Endothelial cell of umbilical vein (primary cell): Measurements from ENCODE around the gene PXN. TPM values are rescaled to one million over a fixed set of nuclear protein-coding genes. Genes with fewer than 3 reads are reported as not detected.
"Not testable (repeated sequence)": the region's sequence is repeated elsewhere in the genome, so short reads cannot be mapped to it uniquely, and the experiment has no call there.

Experiments
- BruUV-seq: library from RNA; stranded (reverse); fragments of 400-500 nt; replicated peaks from 2 replicates; lab custom pipeline; 2021; lab: Mats Ljungman, UMichigan
- CTCF ChIA-PET: fragments of 300-600, 350-600 bp; sonication (Branson Sonifier 250); formaldehyde crosslinking; loops from one replicate; lab custom pipeline; 2021; ENCODE audit warnings: antibody characterized with exemption, inconsistent platforms; lab: Charles Lee
- POLR2A ChIA-PET: fragments of 300-600, 350-600 bp; sonication (Branson Sonifier 250); formaldehyde crosslinking; loops from one replicate; lab custom pipeline; 2021; ENCODE audit warnings: antibody characterized with exemption, inconsistent platforms; lab: Charles Lee
- DNase-seq: peaks from one replicate; pipeline ENCODE4 v3.0.0-alpha.2; 2011; ENCODE audit warnings: low read depth, low spot score
- FAIRE-seq: peaks from 2 replicates; lab custom pipeline; 2011; peaks lifted over from hg19 to GRCh38; lab: Jason Lieb, UNC
- H2AFZ ChIP-seq: 2 replicates; pipeline ENCODE4 v1.6.0; 2012; ENCODE audit warnings: low read depth, low read length, control low read depth, inconsistent platforms
- H3K27ac ChIP-seq: 2 replicates; pipeline ENCODE4 v1.5.1; 2011; ENCODE audit warnings: low read depth, mild to moderate bottlenecking, control low read depth, low read length, moderate library complexity; ENCODE audit not compliant: insufficient read depth
- H3K27me3 ChIP-seq, 2 experiments: 2 replicates each; pipeline versions ENCODE4 v1.6.0 to v1.6.1; 2011; ENCODE audit warnings: low read length in 2 of 2, mixed read lengths in 1 of 2; ENCODE audit not compliant: control insufficient read depth in 2 of 2, insufficient read depth in 2 of 2
- H3K36me3 ChIP-seq, 2 experiments: 2 replicates in 1 of 2; 3 replicates in 1 of 2; pipeline ENCODE4 v1.5.1; 2011; ENCODE audit warnings: low read length in 2 of 2, mild to moderate bottlenecking in 1 of 2, moderate library complexity in 1 of 2; ENCODE audit not compliant: control insufficient read depth in 2 of 2, insufficient read depth in 2 of 2; ENCODE audit errors: extremely low read depth in 1 of 2
- H3K4me1 ChIP-seq: 3 replicates; pipeline ENCODE4 v1.5.1; 2011; ENCODE audit warnings: mild to moderate bottlenecking, low read length; ENCODE audit not compliant: control insufficient read depth, insufficient read depth; ENCODE audit errors: extremely low read depth
- H3K4me2 ChIP-seq: 2 replicates; pipeline ENCODE4 v1.6.1; 2011; ENCODE audit warnings: low read length, control low read depth, mixed read lengths; ENCODE audit not compliant: insufficient read depth
- H3K4me3 ChIP-seq, 3 experiments: fragments of 200-600 bp in 1 of 3; sonication (generic), shearing (Covaris generic) in 1 of 3; replicated peaks in 1 of 3; 2 replicates each; pipeline ENCODE4 v1.5.1; 2011 to 2016; ENCODE audit warnings: control low read depth in 3 of 3, low read length in 3 of 3, mild to moderate bottlenecking in 2 of 3, inconsistent platforms in 1 of 3, low read depth in 1 of 3, moderate library complexity in 1 of 3; ENCODE audit not compliant: insufficient read depth in 1 of 3
- H3K79me2 ChIP-seq: 2 replicates; pipeline ENCODE4 v1.6.0; 2012; ENCODE audit warnings: low read length, inconsistent platforms; ENCODE audit not compliant: control insufficient read depth, insufficient read depth
- H3K9ac ChIP-seq: replicated peaks from 2 replicates; pipeline ENCODE3; 2011; ENCODE audit warnings: low read length, control low read depth; ENCODE audit not compliant: insufficient read depth; ENCODE audit errors: extremely low read depth
- H3K9me1 ChIP-seq: replicated peaks from 3 replicates; pipeline ENCODE4 v1.6.0; 2011; ENCODE audit warnings: mild to moderate bottlenecking, low read length; ENCODE audit not compliant: control insufficient read depth, insufficient read depth; ENCODE audit errors: extremely low read depth
- H3K9me3 ChIP-seq: replicated peaks from 2 replicates; pipeline ENCODE4 v1.5.1; 2012; ENCODE audit warnings: low read length, inconsistent platforms; ENCODE audit not compliant: control insufficient read depth, insufficient read depth
- H4K20me1 ChIP-seq: replicated peaks from 2 replicates; pipeline ENCODE3; 2011; ENCODE audit warnings: mild to moderate bottlenecking, low read length; ENCODE audit not compliant: control insufficient read depth, insufficient read depth; ENCODE audit errors: extremely low read depth
- CTCF ChIP-seq, 2 donors: IDR thresholded peaks; 1 replicate in 1 of 2; 2 replicates in 1 of 2; pipeline ENCODE4 v1.5.1; 2011; ENCODE audit warnings: low read length in 2 of 2, mild to moderate bottlenecking in 2 of 2, moderate library complexity in 2 of 2, control low read depth in 1 of 2, inconsistent platforms in 1 of 2, low read depth in 1 of 2; ENCODE audit not compliant: insufficient read depth in 1 of 2; ENCODE audit errors: extremely low read depth in 1 of 2
- EZH2 ChIP-seq: IDR thresholded peaks from 2 replicates; pipeline ENCODE4 v1.6.1; 2012; ENCODE audit warnings: borderline replicate concordance, low read depth, mild to moderate bottlenecking, moderate library complexity, low read length, inconsistent platforms; ENCODE audit not compliant: severe bottlenecking
- FOS ChIP-seq: IDR thresholded peaks from 2 replicates; pipeline ENCODE4 v1.6.1; 2011; ENCODE audit warnings: mild to moderate bottlenecking, low read length, moderate library complexity, borderline replicate concordance; ENCODE audit not compliant: insufficient read depth
- GATA2 ChIP-seq: IDR thresholded peaks from 2 replicates; pipeline ENCODE4 v1.7.0; 2011; ENCODE audit warnings: low read depth, mild to moderate bottlenecking, moderate library complexity, mixed read lengths, low read length; ENCODE audit not compliant: insufficient read length, insufficient read depth
- JUN ChIP-seq: IDR thresholded peaks from 2 replicates; pipeline ENCODE4 v1.6.1; 2011; ENCODE audit warnings: borderline replicate concordance, low read depth; ENCODE audit not compliant: insufficient read length, insufficient read depth
- MAX ChIP-seq: IDR thresholded peaks from 2 replicates; pipeline ENCODE4 v1.6.1; 2011; ENCODE audit not compliant: insufficient read depth, insufficient read length
- MYC ChIP-seq: IDR thresholded peaks from one replicate; pipeline ENCODE4 v1.6.1; 2011; ENCODE audit warnings: mild to moderate bottlenecking, low read depth, low read length
- POLR2A ChIP-seq: IDR thresholded peaks from 2 replicates; pipeline ENCODE4 v1.6.1; 2012; ENCODE audit warnings: low read depth, mild to moderate bottlenecking, control low read depth, low read length
- POLR2AphosphoS5 ChIP-seq: IDR thresholded peaks from 2 replicates; pipeline ENCODE4 v1.6.1; 2012; ENCODE audit warnings: low read depth, mild to moderate bottlenecking, control low read depth, low read length, moderate library complexity; ENCODE audit not compliant: insufficient read depth
- dilution Hi-C: fragments of 300-500 bp; cut with MboI; formaldehyde crosslinking; loops from one replicate; pipeline ENCODE4 v1.15.0; 2019; ENCODE audit warnings: low sequenced_read_pairs; ENCODE audit not compliant: extremely low pct_ligation_motif_present
- intact Hi-C: fragments of 100-400 bp; cut with micrococcal nuclease; formaldehyde crosslinking; loops from one replicate; pipeline ENCODE4 v1.10.0; 2022
- polyA plus RNA-seq, 4 experiments: library from polyadenylated mRNA; depleted of rRNA in 3 of 4; stranded (reverse) in 3 of 4; unstranded in 1 of 4; fragments of >200 nt; gene quantifications; 2 replicates each; pipeline versions ENCODE4 v1.2.1 to v1.2.3, GENCODE V29; 2011 to 2012; ENCODE audit warnings: missing spikeins in 1 of 4
- total RNA-seq: library from RNA; stranded (reverse); gene quantifications from 2 replicates; pipeline ENCODE4 v1.2.3, GENCODE V29; 2021

Gene PXN
- total and polyA plus RNA-seq, 2 donors (not counting 3 experiments of a cell fraction or from before 2014, with no cell fraction given): 132 to 258 TPM

- CTCF ChIA-PET: interaction anchor here (24.5 to 33.5 kb wide), 3 partner anchors 1 to 19 kb away, joined by 906 to 1402 read pairs (median 906); partner anchors contain the start of gene PXN
- Histone ChIP-seq H3K4me2 (peak overlapping the region; percentile 56), H3K4me1 (peaks cover 76% of the 10 kb centered on the region), H3K27ac (peak overlapping the region; percentile 79), H3K79me2 (peaks cover 84% of the 10 kb centered on the region)
- H3K27me3 ChIP-seq, dilution Hi-C loops, H3K36me3 ChIP-seq, H4K20me1 ChIP-seq, H3K9me3 ChIP-seq, H3K9me1 ChIP-seq, H3K9ac ChIP-seq, FAIRE-seq, H2AFZ ChIP-seq, H3K4me3 ChIP-seq, BruUV-seq, intact Hi-C loops: not testable (repeated sequence)
- POLR2A ChIA-PET: interaction anchor here (0.7 to 1.7 kb wide), 5 partner anchors 9 to 46 kb away, joined by 3 to 7 read pairs (median 6); partner anchors contain the start of gene RPLP0
- peak; percentile 1 for DNase-seq
These were observed 18.8 kb downstream of the PXN start for GRCh38 chr12:120246705-120247104.

- Histone ChIP-seq H3K4me1 (peaks cover 82% of the 10 kb centered on the region), H3K9me1 (no peaks in the 10 kb centered on the region), H3K27ac (peak overlapping the region; percentile 83), H3K9me3 (no peaks in the 10 kb centered on the region), H3K4me3 (no peak overlapping the region), H3K27me3 (no peaks in the 10 kb centered on the region), H3K79me2 (peaks cover 84% of the 10 kb centered on the region), H3K9ac (peak overlapping the region; percentile 0), H3K4me2 (peak overlapping the region; percentile 28), H2AFZ (no peak overlapping the region), H3K36me3 (no peaks in the 10 kb centered on the region), H4K20me1 (no peaks in the 10 kb centered on the region)
- dilution Hi-C loops: no loop called here
- ChIA-PET CTCF (interaction anchor here (1.2 to 33.5 kb wide), 3 partner anchors 8 to 15 kb away, joined by 6 to 1402 read pairs (median 906); partner anchors contain the start of gene PXN), POLR2A (interaction anchor here (0.7 to 5.9 kb wide), 9 partner anchors 8 to 49 kb away, joined by 3 to 52 read pairs (median 16); partner anchors contain the start of genes PXN, RNU4-1, RNU4-2 and RPLP0)
- DNase-seq (no peak), FAIRE-seq (peak; percentile 71)
- intact Hi-C loops: loop anchor here (1.0 kb wide), 2 partner anchors 12 to 14 kb away; no protein-coding TSS in a partner anchor
- BruUV-seq: no TSS peak
- TF ChIP-seq FOS (no peak), EZH2 (no peak), GATA2 (no peak), POLR2AphosphoS5 (no peak), JUN (no peak), CTCF (IDR thresholded peaks at IDR 0.05; ENCODE audit: extremely low read depth in 1 of 2, insufficient read depth in 1 of 2, low read depth in 1 of 2, low read length in 2 of 2) (no peak), POLR2A (no peak), MAX (no peak), MYC (no peak)
These were observed 22.4 kb downstream of the PXN start for GRCh38 chr12:120242971-120243699.
